Tibial nerve (tissue), 4 donors: Measurements from ENCODE around the gene GINS2. TPM values are rescaled to one million over a fixed set of nuclear protein-coding genes. Genes with fewer than 3 reads are reported as not detected.

ENCODE experiments used
- DNase-seq, 2 donors: peaks; one replicate each; pipeline ENCODE4 v3.0.0-alpha.2; 2019; ENCODE audit warnings: low spot score in 2 of 2
- H3K27ac ChIP-seq, 4 donors: fragments of 200-600 bp; sonication (generic) in 3 of 4; one replicate each; pipeline ENCODE4 v1.5.1; 2017 to 2019; ENCODE audit warnings: mild to moderate bottlenecking in 1 of 4
- H3K27me3 ChIP-seq, 2 donors: fragments of 200-600 bp; sonication (generic) in 1 of 2; one replicate each; pipeline versions ENCODE4 v1.5.1 to v1.6.0; 2017 to 2019
- H3K36me3 ChIP-seq, 3 donors: fragments of 200-600 bp; sonication (generic); one replicate each; pipeline ENCODE4 v1.5.1; 2018 to 2019
- H3K4me1 ChIP-seq, 4 donors: fragments of 200-600 bp; sonication (generic) in 3 of 4; one replicate each; pipeline ENCODE4 v1.5.1; 2017 to 2019
- H3K4me3 ChIP-seq, 4 donors: fragments of 200-600 bp; sonication (generic) in 3 of 4; one replicate each; pipeline ENCODE4 v1.5.1; 2017 to 2019; ENCODE audit warnings: mild to moderate bottlenecking in 1 of 4, moderate library complexity in 1 of 4
- H3K9me3 ChIP-seq, 4 donors: fragments of 200-600 bp; sonication (generic) in 3 of 4; one replicate each; pipeline ENCODE4 v1.5.1; 2017 to 2019
- CTCF ChIP-seq, 5 experiments: fragments of 200-600 bp in 3 of 5; fragments of 450-650 bp in 2 of 5; sonication (generic) in 3 of 5; IDR thresholded peaks; one replicate each; pipeline ENCODE4 v1.5.1; 2016 to 2019; ENCODE audit warnings: antibody characterized with exemption in 5 of 5, mild to moderate bottlenecking in 3 of 5, moderate library complexity in 2 of 5
- EP300 ChIP-seq, 2 donors: sonication (generic); formaldehyde crosslinking; IDR thresholded peaks; one replicate each; pipeline ENCODE4 v1.6.1; 2017; ENCODE audit warnings: antibody characterized with exemption in 2 of 2, mild to moderate bottlenecking in 1 of 2
- POLR2A ChIP-seq, 2 donors: fragments of 450-650 bp; IDR thresholded peaks; one replicate each; pipeline ENCODE4 v1.6.1; 2017; ENCODE audit warnings: antibody characterized with exemption in 2 of 2, mild to moderate bottlenecking in 2 of 2, moderate library complexity in 2 of 2
- WGBS, 2 donors: methylation state at CpG; one replicate each; pipeline ENCODE4 v1.1.5; 2018; 5-methylcytosine and 5-hydroxymethylcytosine counted together
- total RNA-seq, 4 donors: library from RNA; depleted of rRNA; stranded (reverse); fragments of >200 nt; gene quantifications; one replicate each; pipeline ENCODE4 v1.1.0, GENCODE V29; 2016

The GINS2 gene
- total RNA-seq, 4 donors from 2014 or later: 0.20 to 0.66 TPM; not detected in 2

- Histone ChIP-seq H3K27ac (no peak overlapping the region), H3K4me1 (peaks cover 0 to 31% (median 17%) of the 10 kb centered on the region in 4 donors), H3K36me3 (peaks cover 0 to 31% (median 0%) of the 10 kb centered on the region in 3 donors), H3K9me3 (no peaks in the 10 kb centered on the region), H3K4me3 (no peak overlapping the region), H3K27me3 (no peaks in the 10 kb centered on the region)
- DNase-seq: no peak
- TF ChIP-seq CTCF (IDR thresholded peaks at IDR 0.05) (no peak), POLR2A (IDR thresholded peaks at IDR 0.05) (no peak), EP300 (IDR thresholded peaks at IDR 0.05) (no peak)
- 88 to 90% methylated on average over 16 to 18 of the region's 26 CpGs for WGBS, 2 donors
Measured at GRCh38 chr16:85648070-85648714, 40.6 kb downstream of the GINS2 start.

DNA sequence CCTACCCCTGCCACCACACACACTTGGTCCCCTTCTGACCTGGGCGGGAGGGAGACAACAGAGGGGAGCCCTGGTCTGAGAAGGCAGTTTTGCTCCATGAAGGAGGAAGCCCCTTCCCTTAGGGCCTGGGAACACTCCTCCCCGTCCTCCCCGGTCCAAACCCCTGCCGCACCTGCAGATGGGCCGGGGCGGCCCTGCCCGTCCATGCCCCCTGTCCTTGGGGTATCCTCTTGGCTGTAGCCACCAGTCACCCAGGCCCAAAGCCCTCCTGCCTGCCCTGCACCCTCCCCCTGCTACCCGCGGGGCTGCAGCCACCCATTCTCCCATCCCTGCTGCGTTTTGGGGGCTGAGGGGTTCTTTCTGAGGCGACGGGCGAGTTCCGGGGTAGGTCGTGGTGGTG is 41.8 kb downstream of the GINS2 start:
- TF ChIP-seq POLR2A (IDR thresholded peaks at IDR 0.05) (no peak), EP300 (IDR thresholded peaks at IDR 0.05) (no peak)
- Histone ChIP-seq H3K27ac (no peak overlapping the region), H3K36me3 (peaks cover 0 to 31% (median 0%) of the 10 kb centered on the region in 3 donors), H3K4me3 (no peak overlapping the region), H3K4me1 (peaks cover 0 to 21% (median 9%) of the 10 kb centered on the region in 4 donors), H3K27me3 (no peaks in the 10 kb centered on the region), H3K9me3 (no peaks in the 10 kb centered on the region)
- DNase-seq: no peak
- 90 to 92% methylated on average over 15 of the region's 15 CpGs for WGBS, 2 donors

GRCh38 chr16:85646358-85646907 is 42.3 kb downstream of the GINS2 start:
- H3K27me3 ChIP-seq: no peaks in the 10 kb centered on the region
- H3K9me3 ChIP-seq: no peaks in the 10 kb centered on the region
- no peak for DNase-seq
- peaks cover 0 to 32% (median 0%) of the 10 kb centered on the region in 3 donors for H3K36me3 ChIP-seq
- TF ChIP-seq EP300 (IDR thresholded peaks at IDR 0.05): no peak
- no peak for TF ChIP-seq POLR2A (IDR thresholded peaks at IDR 0.05)
- no peak for TF ChIP-seq CTCF (IDR thresholded peaks at IDR 0.05)
- H3K4me3 ChIP-seq: no peak overlapping the region
- peaks cover 0 to 16% (median 5%) of the 10 kb centered on the region in 4 donors for H3K4me1 ChIP-seq
- H3K27ac ChIP-seq: no peak overlapping the region
- 83 to 92% methylated on average over 5 to 11 of the region's 17 CpGs for WGBS, 2 donors

GRCh38 chr16:85645021-85645589 is 43.6 kb downstream of the GINS2 start:
- DNase-seq: no peak
- TF ChIP-seq POLR2A (IDR thresholded peaks at IDR 0.05): no peak
- TF ChIP-seq CTCF (IDR thresholded peaks at IDR 0.05): no peak
- TF ChIP-seq EP300 (IDR thresholded peaks at IDR 0.05): no peak
- H3K27me3 ChIP-seq: no peaks in the 10 kb centered on the region
- no peak overlapping the region for H3K4me3 ChIP-seq
- peaks cover 0 to 37% (median 0%) of the 10 kb centered on the region in 3 donors for H3K36me3 ChIP-seq
- 81 to 91% methylated on average over 13 to 17 of the region's 19 CpGs for WGBS, 2 donors
- H3K4me1 ChIP-seq: peaks cover 0 to 3% (median 0%) of the 10 kb centered on the region in 4 donors
- H3K9me3 ChIP-seq: no peaks in the 10 kb centered on the region
- H3K27ac ChIP-seq: no peak overlapping the region

- H3K4me1 ChIP-seq: peaks cover 0 to 6% (median 0%) of the 10 kb centered on the region in 4 donors
- no peak for DNase-seq
- no peaks in the 10 kb centered on the region for H3K9me3 ChIP-seq
- WGBS, 2 donors: 93 to 95% methylated on average over 21 of the region's 21 CpGs
- no peak overlapping the region for H3K27ac ChIP-seq
- no peak overlapping the region for H3K4me3 ChIP-seq
- TF ChIP-seq POLR2A (IDR thresholded peaks at IDR 0.05) (no peak), CTCF (IDR thresholded peaks at IDR 0.05) (no peak), EP300 (IDR thresholded peaks at IDR 0.05) (no peak)
- peaks cover 0 to 35% (median 0%) of the 10 kb centered on the region in 3 donors for H3K36me3 ChIP-seq
- no peaks in the 10 kb centered on the region for H3K27me3 ChIP-seq
Measured at GRCh38 chr16:85644093-85644712, 44.6 kb downstream of the GINS2 start.
